Panc1 (cell line): ENCODE data around the gene CMTM4. TPM values are rescaled to one million over a fixed set of nuclear protein-coding genes. Genes with fewer than 3 reads are reported as not detected.
A peak's percentile ranks its signal among the peaks of the same experiment; 100 is the strongest.

Source experiments
- ATAC-seq: fragments of 200-7000 bp; cut with Tn5 transposase; 2 replicates; pipeline ENCODE4 v1.9.1; 2020; ENCODE audit warnings: mild to moderate bottlenecking, moderate library complexity
- BruUV-seq: library from RNA; stranded (reverse); fragments of 400-500 nt; replicated peaks from 2 replicates; lab custom pipeline; 2021; lab: Mats Ljungman, UMichigan
- CTCF ChIA-PET: fragments of 300-600 bp; sonication (Branson Sonifier 250); formaldehyde crosslinking; loops from one replicate; lab custom pipeline; 2022; ENCODE audit warnings: antibody characterized with exemption; lab: Charles Lee
- POLR2A ChIA-PET: fragments of 300-600 bp; sonication (Branson Sonifier 250); formaldehyde crosslinking; loops from one replicate; lab custom pipeline; 2022; ENCODE audit warnings: antibody characterized with exemption; lab: Charles Lee
- DNase-seq: peaks from one replicate; pipeline ENCODE4 v3.0.0-alpha.2; 2010; ENCODE audit warnings: low read depth, low spot score
- H3K27ac ChIP-seq: 2 replicates; pipeline ENCODE4 v1.5.1; 2011; ENCODE audit warnings: mild to moderate bottlenecking, low read length, inconsistent platforms
- H3K27me3 ChIP-seq: fragments of 200-500 bp; sonication (Bioruptor generic); 2 replicates; pipeline ENCODE4 v1.6.0; 2014; ENCODE audit warnings: low read length, inconsistent platforms; ENCODE audit not compliant: control insufficient read depth, insufficient read depth
- H3K36me3 ChIP-seq: fragments of 200-500 bp; sonication (Bioruptor generic); 2 replicates; pipeline ENCODE4 v1.5.1; 2014; ENCODE audit warnings: inconsistent platforms, mild to moderate bottlenecking, low read length, moderate library complexity; ENCODE audit not compliant: control insufficient read depth, insufficient read depth
- H3K4me1 ChIP-seq: 2 replicates; pipeline ENCODE4 v1.5.1; 2011; ENCODE audit warnings: inconsistent platforms, mild to moderate bottlenecking, low read length, moderate library complexity; ENCODE audit not compliant: control insufficient read depth, insufficient read depth
- H3K4me3 ChIP-seq, 2 experiments: 2 replicates each; pipeline ENCODE4 v1.5.1; 2011 to 2012; ENCODE audit warnings: low read depth in 2 of 2, low read length in 2 of 2, mild to moderate bottlenecking in 2 of 2, inconsistent platforms in 1 of 2, moderate library complexity in 1 of 2
- H3K9me3 ChIP-seq: fragments of 200-500 bp; sonication (Bioruptor generic); 2 replicates; pipeline ENCODE4 v1.5.1; 2014; ENCODE audit warnings: low read depth, mild to moderate bottlenecking, inconsistent platforms, low read length, moderate library complexity; ENCODE audit not compliant: control insufficient read depth, insufficient read depth
- CTCF ChIP-seq: fragments of 450-650 bp; IDR thresholded peaks from 2 replicates; pipeline ENCODE4 v1.5.1; 2017; ENCODE audit warnings: mild to moderate bottlenecking
- POLR2AphosphoS5 ChIP-seq: IDR thresholded peaks from 2 replicates; pipeline ENCODE4 v1.6.1; 2012; ENCODE audit warnings: mild to moderate bottlenecking, low read depth, low read length, moderate library complexity
- SIN3A ChIP-seq: IDR thresholded peaks from 2 replicates; pipeline ENCODE4 v1.6.1; 2012; ENCODE audit warnings: low read depth, mild to moderate bottlenecking, low read length, moderate library complexity, borderline replicate concordance; ENCODE audit not compliant: insufficient read depth
- TCF7L2 ChIP-seq: IDR thresholded peaks from 2 replicates; pipeline ENCODE4 v1.6.1; 2011; ENCODE audit warnings: mild to moderate bottlenecking, low read depth, low read length, inconsistent platforms
- in situ Hi-C: cut with HindIII; loops from 2 replicates; pipeline ENCODE4 v1.10.0; 2016; ENCODE audit warnings: low sequenced_read_pairs, low pct_unique_long_range_greater_than_20kb
- intact Hi-C: fragments of 100-400 bp; cut with micrococcal nuclease; formaldehyde crosslinking; loops from one replicate; pipeline ENCODE4 v1.10.0; 2022; ENCODE audit not compliant: unreplicated experiment
- total RNA-seq: library from RNA; stranded (reverse); gene quantifications from one replicate; pipeline ENCODE4 v1.2.1, GENCODE V29; 2021; ENCODE audit not compliant: unreplicated experiment
- TF ChIP-seq, protein P1 (sequence below), 2 experiments: IDR thresholded peaks; 2 replicates each; pipeline ENCODE4 v1.6.1; 2011 to 2012; ENCODE audit warnings: low read depth in 2 of 2, control low read depth in 1 of 2, low read length in 1 of 2, mild to moderate bottlenecking in 1 of 2, moderate library complexity in 1 of 2; ENCODE audit not compliant: insufficient read depth in 1 of 2

CMTM4 gene
- total RNA-seq, 1 experiment from 2014 or later = 51.9 TPM

- intact Hi-C loops (loop anchor here (10.0 kb wide), 1 partner anchor 201 kb away; no protein-coding TSS in a partner anchor), in situ Hi-C loops (no loop called here)
- peaks cover 4% of the 10 kb centered on the region; the same call in 1 of the 2 replicates for H3K36me3 ChIP-seq
- H3K9me3 ChIP-seq = no peaks in the 10 kb centered on the region
- BruUV-seq = no TSS peak
- POLR2A ChIA-PET = no interaction called here
- CTCF ChIA-PET = no interaction called here
- peak overlapping the region; percentile 65 for H3K27ac ChIP-seq
- DNase-seq = no peak
- peak; percentile 46 for ATAC-seq
- H3K4me3 ChIP-seq = peak overlapping the region; percentile 60
- H3K4me1 ChIP-seq = peaks cover 21% of the 10 kb centered on the region
- H3K27me3 ChIP-seq = no peaks in the 10 kb centered on the region
- TF ChIP-seq CTCF (no peak), POLR2AphosphoS5 (no peak)
These were observed 91.2 kb downstream of the CMTM4 start for GRCh38 chr16:66605177-66605978.

DNA sequence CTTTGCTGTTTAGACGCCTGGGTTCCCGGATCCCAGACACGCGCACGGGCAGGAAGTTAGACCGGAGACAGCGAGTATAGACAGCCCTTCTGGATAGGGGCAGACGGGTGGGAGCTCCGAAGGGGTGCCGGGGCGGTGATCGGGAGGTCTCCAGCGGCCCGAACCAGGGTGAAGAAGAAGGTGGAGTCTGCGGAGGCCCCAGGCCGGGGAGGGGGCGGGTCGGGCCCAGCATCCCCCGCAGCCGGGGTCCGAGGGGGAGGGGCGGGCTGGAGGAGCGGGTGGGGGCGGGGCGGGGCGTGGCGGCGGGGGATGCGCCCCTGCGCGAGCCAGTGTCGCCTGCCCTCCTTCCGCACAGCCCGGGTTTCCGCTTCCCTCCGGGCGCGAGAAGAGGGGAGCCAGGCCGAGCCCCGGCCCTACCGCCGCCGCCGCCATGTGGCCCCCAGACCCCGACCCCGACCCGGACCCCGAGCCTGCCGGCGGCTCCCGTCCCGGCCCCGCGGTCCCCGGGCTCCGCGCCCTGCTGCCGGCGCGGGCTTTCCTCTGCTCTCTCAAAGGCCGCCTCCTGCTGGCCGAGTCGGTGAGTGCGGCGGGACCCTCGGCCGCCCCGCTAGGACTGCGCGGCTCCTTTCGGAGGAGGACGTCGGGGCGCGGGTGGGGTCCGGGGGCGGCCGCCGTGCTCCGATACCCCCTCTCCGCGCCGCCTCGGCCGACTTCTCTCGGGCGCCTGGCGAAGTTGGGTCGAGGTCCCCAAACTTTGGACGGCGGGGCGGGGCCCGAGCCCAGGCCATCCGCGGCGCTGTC, 92.0 kb downstream of the CMTM4 start, which contains the start of gene CMTM3:
CMTM3 (plus strand) TSS at position 329 of the 801 bp plus-strand sequence; CDS start at position 431, 102 bp downstream.
- Histone ChIP-seq H3K9me3 (no peaks in the 10 kb centered on the region), H3K27me3 (no peaks in the 10 kb centered on the region), H3K4me3 (peak within 1 kb of the TSS; percentile 60 to 69), H3K4me1 (peaks cover 21% of the 10 kb centered on the region), H3K36me3 (no peaks in the 10 kb centered on the region; the same call in 1 of the 2 replicates), H3K27ac (peak within 1 kb of the TSS; percentile 69)
- no peak for DNase-seq
- POLR2A ChIA-PET = no interaction called here
- TF ChIP-seq TCF7L2 = no peak
- peak; percentile 85 for TF ChIP-seq CTCF
- TF ChIP-seq, protein P1, sequence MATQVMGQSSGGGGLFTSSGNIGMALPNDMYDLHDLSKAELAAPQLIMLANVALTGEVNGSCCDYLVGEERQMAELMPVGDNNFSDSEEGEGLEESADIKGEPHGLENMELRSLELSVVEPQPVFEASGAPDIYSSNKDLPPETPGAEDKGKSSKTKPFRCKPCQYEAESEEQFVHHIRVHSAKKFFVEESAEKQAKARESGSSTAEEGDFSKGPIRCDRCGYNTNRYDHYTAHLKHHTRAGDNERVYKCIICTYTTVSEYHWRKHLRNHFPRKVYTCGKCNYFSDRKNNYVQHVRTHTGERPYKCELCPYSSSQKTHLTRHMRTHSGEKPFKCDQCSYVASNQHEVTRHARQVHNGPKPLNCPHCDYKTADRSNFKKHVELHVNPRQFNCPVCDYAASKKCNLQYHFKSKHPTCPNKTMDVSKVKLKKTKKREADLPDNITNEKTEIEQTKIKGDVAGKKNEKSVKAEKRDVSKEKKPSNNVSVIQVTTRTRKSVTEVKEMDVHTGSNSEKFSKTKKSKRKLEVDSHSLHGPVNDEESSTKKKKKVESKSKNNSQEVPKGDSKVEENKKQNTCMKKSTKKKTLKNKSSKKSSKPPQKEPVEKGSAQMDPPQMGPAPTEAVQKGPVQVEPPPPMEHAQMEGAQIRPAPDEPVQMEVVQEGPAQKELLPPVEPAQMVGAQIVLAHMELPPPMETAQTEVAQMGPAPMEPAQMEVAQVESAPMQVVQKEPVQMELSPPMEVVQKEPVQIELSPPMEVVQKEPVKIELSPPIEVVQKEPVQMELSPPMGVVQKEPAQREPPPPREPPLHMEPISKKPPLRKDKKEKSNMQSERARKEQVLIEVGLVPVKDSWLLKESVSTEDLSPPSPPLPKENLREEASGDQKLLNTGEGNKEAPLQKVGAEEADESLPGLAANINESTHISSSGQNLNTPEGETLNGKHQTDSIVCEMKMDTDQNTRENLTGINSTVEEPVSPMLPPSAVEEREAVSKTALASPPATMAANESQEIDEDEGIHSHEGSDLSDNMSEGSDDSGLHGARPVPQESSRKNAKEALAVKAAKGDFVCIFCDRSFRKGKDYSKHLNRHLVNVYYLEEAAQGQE (IDR thresholded peaks at IDR 0.05; ENCODE audit: insufficient read depth in 1 of 2, low read depth in 2 of 2, low read length in 1 of 2) = no peak
- peak; percentile 62 for TF ChIP-seq POLR2AphosphoS5
- 0 out of 2 replicates have a peak, but pooled peaks have one; percentile 33 for TF ChIP-seq SIN3A
- intact Hi-C loops (loop anchor here (10.0 kb wide), 1 partner anchor 200 kb away; no protein-coding TSS in a partner anchor), in situ Hi-C loops (no loop called here)
- CTCF ChIA-PET = interaction anchor here (0.6 kb wide), 1 partner anchor 14 kb away, joined by 3 read pairs; no protein-coding TSS in a partner anchor
- BruUV-seq = no TSS peak
- peak; percentile 75 for ATAC-seq
